ENCODE measurements around the gene INTS14.

INTS14 gene

DNA sequence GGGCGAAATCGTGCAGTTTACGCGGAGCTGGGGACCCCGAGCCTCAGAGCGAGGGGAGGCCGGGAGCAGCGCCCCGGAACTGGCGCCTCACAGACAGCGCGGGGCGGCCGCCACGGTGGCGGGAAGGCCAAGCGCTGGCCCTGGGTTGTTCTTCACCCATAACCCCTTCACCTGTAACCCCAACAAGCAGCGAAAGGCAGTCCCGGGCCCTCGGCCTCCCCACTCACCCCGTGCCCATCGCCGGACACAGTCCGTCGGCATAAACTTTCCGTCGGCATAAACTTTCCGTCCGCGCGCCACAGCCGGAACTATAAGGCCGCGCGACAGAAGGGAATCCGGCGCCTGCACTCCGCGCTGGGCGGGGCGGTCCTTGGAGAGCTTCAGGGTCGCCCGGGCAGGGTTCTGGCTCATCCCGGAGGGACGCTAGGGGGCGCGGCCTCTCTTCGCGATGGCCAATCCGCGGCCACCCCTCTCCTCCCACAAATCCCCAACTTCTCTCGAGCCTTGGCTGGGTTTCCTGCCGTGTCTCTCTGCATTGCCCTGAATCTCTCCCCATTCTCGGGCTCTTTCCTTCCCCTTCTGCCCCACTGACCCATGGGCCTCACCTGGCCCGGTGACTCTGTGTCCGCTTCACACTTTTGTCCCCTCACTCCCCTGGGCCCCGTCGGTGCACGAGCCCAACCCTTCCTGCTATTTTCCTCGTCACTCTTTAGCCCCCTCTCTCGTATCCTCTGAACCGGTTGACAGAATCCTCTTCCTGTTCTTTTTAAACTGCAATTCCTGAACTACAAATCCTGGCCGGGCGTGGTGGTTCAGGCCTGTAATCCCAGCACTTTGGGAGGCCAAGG is at the start of gene INTS14:
Gene INTS14 (minus strand): TSS at position 261 of the 848 bp plus-strand sequence. CDS start 3,751 bp downstream, outside the sequence.
- DNase-seq (ENCODE audit: low read depth, low spot score): peak; percentile 99

DNA sequence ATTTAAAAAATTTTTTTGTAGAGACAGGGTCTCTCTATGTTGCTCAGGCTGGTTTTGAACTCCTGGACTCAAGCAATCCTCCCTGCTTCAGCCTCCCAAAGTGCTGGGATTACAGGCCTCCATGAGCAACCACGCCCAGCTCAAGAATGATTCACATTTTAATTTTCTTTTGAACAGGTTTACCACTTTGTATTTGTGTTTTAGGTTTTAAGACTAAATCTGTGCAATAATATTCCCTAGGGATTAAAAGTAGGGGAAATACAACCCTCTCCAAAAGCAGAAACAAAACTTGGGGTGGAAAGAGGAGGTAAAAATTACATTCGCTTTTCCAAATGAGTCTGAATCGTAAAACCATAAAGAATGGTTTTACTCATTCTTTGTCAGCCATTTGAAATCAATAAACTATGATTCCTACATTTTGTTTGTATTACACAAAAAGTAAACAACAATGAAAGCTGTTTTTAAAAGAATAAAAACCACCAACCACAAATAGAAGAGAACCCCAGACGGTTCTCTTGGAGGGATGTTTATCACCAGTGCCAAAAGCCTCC is 48.6 kb upstream of the INTS14 start:
- DNase-seq (ENCODE audit: low read depth, low spot score): no peak

GRCh38 chr15:65655457-65655856 is 44.5 kb upstream of the INTS14 start:
- DNase-seq (ENCODE audit: low read depth, low spot score): no peak

DNA sequence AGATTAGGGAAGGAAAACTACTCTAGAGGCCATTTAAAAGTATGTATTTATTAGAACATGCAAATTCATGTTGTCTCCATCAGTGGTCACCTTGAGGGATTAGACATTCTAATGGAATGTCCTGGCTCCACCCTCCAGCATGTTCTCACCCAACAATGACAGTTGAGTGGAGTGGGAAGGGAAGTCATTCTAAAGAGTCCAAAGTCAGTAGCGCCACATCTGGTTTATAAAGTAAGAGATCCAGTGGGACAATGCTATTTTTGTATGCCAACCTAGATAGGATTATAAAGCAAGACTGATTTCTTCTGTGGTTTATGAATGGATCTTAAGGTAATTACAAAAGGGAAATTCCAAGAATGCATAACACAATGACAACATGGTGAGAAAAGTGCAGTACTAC is 44.1 kb upstream of the INTS14 start:
- DNase-seq (ENCODE audit: low read depth, low spot score): peak; percentile 78

- DNase-seq (ENCODE audit: low read depth, low spot score): no peak
Measured at GRCh38 chr15:65653801-65654521, 43.0 kb upstream of the INTS14 start.

- DNase-seq (ENCODE audit: low read depth, low spot score): peak; percentile 20
Measured at GRCh38 chr15:65653341-65653740, 42.4 kb upstream of the INTS14 start.

DNA sequence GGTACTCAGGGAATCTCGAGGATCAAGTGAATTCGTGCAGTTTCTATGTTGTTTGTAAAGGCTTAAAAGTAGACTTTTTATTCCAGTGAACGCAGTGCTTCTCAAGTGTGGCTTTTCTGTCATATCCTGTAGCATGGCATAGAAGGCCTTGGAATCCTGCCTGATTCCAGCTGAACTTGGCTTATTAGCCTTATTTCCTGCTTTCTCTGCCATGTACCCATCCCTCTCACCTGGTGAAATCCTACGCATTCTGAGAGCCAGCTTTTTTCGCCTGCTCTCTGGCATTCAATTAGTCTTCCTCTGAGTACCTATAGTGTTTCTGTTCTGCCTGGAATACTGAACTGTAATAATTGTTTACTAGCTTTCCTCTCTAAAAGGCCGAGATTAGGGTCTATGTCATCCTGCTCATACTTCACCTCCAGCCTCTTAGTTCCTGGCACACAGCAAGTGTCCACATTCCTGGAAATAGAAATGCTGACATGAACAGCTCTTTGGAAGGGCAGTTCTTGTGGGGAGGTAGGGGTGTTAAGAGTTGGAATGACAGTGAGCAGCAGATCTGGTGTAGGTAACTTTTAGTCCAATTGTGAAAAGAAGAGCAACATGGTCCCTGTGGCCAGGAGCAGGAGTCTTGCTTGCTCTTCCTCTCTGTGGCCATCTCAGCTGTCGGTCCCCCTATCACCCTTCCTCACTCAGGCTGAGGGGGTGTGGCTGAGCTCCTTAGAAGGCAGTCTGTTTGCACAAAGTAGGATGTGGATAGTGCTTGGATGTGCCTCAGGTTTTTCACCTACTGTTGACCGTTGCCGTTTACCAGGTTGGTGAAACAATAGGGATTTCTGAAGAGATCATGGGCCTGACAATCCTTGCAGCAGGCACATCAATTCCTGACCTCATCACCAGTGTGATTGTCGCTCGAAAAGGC is 41.2 kb upstream of the INTS14 start:
- no peak for DNase-seq (ENCODE audit: low read depth, low spot score)

DNA sequence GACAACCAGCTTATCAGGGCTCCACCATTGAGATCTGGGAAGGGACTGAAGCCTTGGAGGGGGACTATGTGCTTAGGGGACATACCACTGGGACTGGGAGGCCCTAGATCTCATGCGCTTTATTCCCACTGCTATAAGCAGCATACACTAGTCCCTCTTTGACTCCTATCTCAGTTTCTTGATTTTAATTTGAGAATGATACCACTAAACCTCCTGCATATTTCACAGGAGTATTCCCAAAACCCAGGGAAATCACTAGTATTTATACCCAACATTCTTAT is 40.1 kb upstream of the INTS14 start:
- DNase-seq (ENCODE audit: low read depth, low spot score): no peak

DNA sequence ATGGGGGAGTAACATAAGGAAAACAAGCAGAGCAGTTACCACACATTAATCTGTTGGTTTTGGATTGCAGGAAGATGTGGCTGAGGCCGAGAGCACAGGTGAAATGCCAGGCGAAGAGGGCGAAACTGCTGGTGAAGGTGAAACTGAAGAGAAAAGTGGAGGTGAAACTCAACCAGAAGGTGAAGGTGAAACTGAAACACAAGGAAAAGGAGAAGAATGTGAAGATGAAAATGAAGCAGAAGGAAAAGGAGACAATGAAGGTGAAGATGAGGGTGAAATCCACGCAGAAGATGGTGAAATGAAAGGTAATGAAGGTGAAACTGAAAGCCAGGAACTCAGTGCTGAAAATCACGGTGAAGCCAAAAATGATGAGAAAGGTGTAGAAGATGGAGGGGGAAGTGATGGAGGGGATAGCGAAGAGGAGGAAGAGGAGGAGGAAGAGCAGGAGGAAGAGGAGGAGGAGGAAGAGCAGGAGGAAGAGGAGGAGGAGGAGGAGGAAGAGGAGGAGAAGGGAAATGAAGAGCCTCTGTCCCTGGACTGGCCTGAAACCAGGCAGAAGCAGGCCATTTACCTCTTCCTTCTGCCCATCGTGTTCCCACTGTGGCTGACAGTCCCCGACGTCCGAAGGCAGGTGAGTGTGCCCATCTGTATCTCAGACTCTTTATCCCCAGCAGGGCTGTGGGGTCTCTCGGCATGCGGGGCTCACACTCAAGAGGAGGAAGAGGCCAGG is 39.5 kb upstream of the INTS14 start:
- DNase-seq (ENCODE audit: low read depth, low spot score): no peak

- no peak for DNase-seq (ENCODE audit: low read depth, low spot score)
Measured at GRCh38 chr15:65646486-65646885, 35.6 kb upstream of the INTS14 start.

- DNase-seq (ENCODE audit: low read depth, low spot score): no peak
Measured at GRCh38 chr15:65645392-65645791, 34.5 kb upstream of the INTS14 start.

GRCh38 chr15:65644282-65644681 is 33.4 kb upstream of the INTS14 start:
- DNase-seq (ENCODE audit: low read depth, low spot score): no peak

DNA sequence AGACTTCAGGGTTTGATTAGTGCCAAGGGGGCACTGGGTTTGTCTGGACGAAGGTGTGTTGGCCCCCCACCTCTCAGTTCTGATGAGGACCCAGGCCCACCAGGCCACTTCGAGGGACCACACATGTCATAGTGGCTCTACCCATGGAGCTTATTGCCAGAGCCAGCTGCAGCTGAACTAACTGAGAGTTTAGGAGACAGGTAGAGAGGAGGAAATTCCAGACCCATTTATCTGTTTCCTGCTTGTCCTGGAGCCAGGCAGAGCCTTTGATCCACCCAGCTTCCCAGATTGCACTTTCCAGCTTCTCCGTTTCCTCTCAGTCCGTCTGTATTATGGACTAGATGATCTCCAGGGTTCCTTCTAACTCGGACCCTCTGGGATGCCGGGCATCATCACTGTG is 31.7 kb upstream of the INTS14 start:
- DNase-seq (ENCODE audit: low read depth, low spot score): no peak

- no peak for DNase-seq (ENCODE audit: low read depth, low spot score)
Measured at GRCh38 chr15:65641768-65642475, 31.0 kb upstream of the INTS14 start.

GRCh38 chr15:65639509-65639908 is 28.6 kb upstream of the INTS14 start:
- DNase-seq (ENCODE audit: low read depth, low spot score): no peak

- peak; percentile 86 for DNase-seq (ENCODE audit: low read depth, low spot score)
Measured at GRCh38 chr15:65638681-65639089, 27.8 kb upstream of the INTS14 start.

- no peak for DNase-seq (ENCODE audit: low read depth, low spot score)
Measured at GRCh38 chr15:65638109-65638508, 27.2 kb upstream of the INTS14 start.

GRCh38 chr15:65634356-65634755 is 23.4 kb upstream of the INTS14 start:
- no peak for DNase-seq (ENCODE audit: low read depth, low spot score)

GRCh38 chr15:65633752-65634151 is 22.8 kb upstream of the INTS14 start:
- DNase-seq (ENCODE audit: low read depth, low spot score): no peak

GRCh38 chr15:65632780-65633375 is 21.9 kb upstream of the INTS14 start:
- DNase-seq (ENCODE audit: low read depth, low spot score): no peak
